ENCODE results near the gene CCS. TPM values are rescaled to one million over a fixed set of nuclear protein-coding genes. Genes with fewer than 3 reads are reported as not detected.
"Not testable (repeated sequence)": the region's sequence is repeated elsewhere in the genome, so short reads cannot be mapped to it uniquely, and the experiment has no call there.

Gene CCS
- total RNA-seq, 1 donor from 2014 or later, result 26.8 TPM

GRCh38 chr11:66585447-66585846 is 7.5 kb upstream of the CCS start:
- intact Hi-C loops (cut with micrococcal nuclease); DNase-seq; ATAC-seq: not testable (repeated sequence)

- ATAC-seq, result no peak
- intact Hi-C loops (cut with micrococcal nuclease), result no loop called here
- DNase-seq, result no peak
Observed at GRCh38 chr11:66586136-66586535, 6.8 kb upstream of the CCS start.

GRCh38 chr11:66589315-66589714 is 3.7 kb upstream of the CCS start:
- intact Hi-C loops (cut with micrococcal nuclease); ATAC-seq; DNase-seq: not testable (repeated sequence)

GRCh38 chr11:66589996-66590675 is 2.8 kb upstream of the CCS start:
- intact Hi-C loops (cut with micrococcal nuclease), result no loop called here
- no peak for ATAC-seq

GRCh38 chr11:66591175-66591574 is 1.8 kb upstream of the CCS start:
- no peak for ATAC-seq
- DNase-seq, result no peak
- intact Hi-C loops (cut with micrococcal nuclease), result no loop called here

More at GRCh38 chr11:66589996-66590675, 2.8 kb upstream of the CCS start:
- DNase-seq, result no peak

- peak; percentile 2 for ATAC-seq
- DNase-seq, result no peak
- intact Hi-C loops (cut with micrococcal nuclease), result no loop called here
Observed at GRCh38 chr11:66593303-66593635, 284 bp downstream of the CCS start.

- ATAC-seq (no peak), DNase-seq (no peak)
- intact Hi-C loops (cut with micrococcal nuclease), result no loop called here
Observed at GRCh38 chr11:66593650-66594049, 665 bp downstream of the CCS start.

- peak; percentile 65 for ATAC-seq
- DNase-seq, result peak; percentile 60
- intact Hi-C loops (cut with micrococcal nuclease), result no loop called here
Observed at GRCh38 chr11:66595245-66595904, 2.4 kb downstream of the CCS start.

- ATAC-seq (no peak), DNase-seq (no peak)
- intact Hi-C loops (cut with micrococcal nuclease), result no loop called here
Observed at GRCh38 chr11:66598993-66599392, 6.0 kb downstream of the CCS start.

GRCh38 chr11:66600219-66600618 is 7.2 kb downstream of the CCS start:
- DNase-seq (no peak), ATAC-seq (no peak)
- intact Hi-C loops (cut with micrococcal nuclease), result no loop called here

- DNase-seq (no peak), ATAC-seq (peak; percentile 64)
- intact Hi-C loops (cut with micrococcal nuclease), result no loop called here
Observed at GRCh38 chr11:66600631-66601233, 7.7 kb downstream of the CCS start.

- no peak for ATAC-seq
- DNase-seq, result no peak
- intact Hi-C loops (cut with micrococcal nuclease), result no loop called here
Observed at GRCh38 chr11:66603072-66603471, 10.1 kb downstream of the CCS start.

- intact Hi-C loops (cut with micrococcal nuclease), result no loop called here
- DNase-seq (no peak), ATAC-seq (no peak)
Observed at GRCh38 chr11:66604155-66604554, 11.2 kb downstream of the CCS start.

- intact Hi-C loops (cut with micrococcal nuclease); DNase-seq; ATAC-seq: not testable (repeated sequence)
Observed at GRCh38 chr11:66606608-66607007, 13.6 kb downstream of the CCS start.

- DNase-seq (peak; percentile 63), ATAC-seq (peak; percentile 78)
- intact Hi-C loops (cut with micrococcal nuclease), result no loop called here
Observed at GRCh38 chr11:66607126-66607834, 14.3 kb downstream of the CCS start.

GRCh38 chr11:66609721-66610617 is 17.0 kb downstream of the CCS start:
- no peak for DNase-seq
- intact Hi-C loops (cut with micrococcal nuclease), result no loop called here
- no peak for ATAC-seq

GRCh38 chr11:66612458-66612857 is 19.5 kb downstream of the CCS start:
- DNase-seq (no peak), ATAC-seq (no peak)
- intact Hi-C loops (cut with micrococcal nuclease), result no loop called here

GRCh38 chr11:66614073-66614472 is 21.1 kb downstream of the CCS start:
- ATAC-seq (no peak), DNase-seq (no peak)
- intact Hi-C loops (cut with micrococcal nuclease), result no loop called here

Measured in left ventricle myocardium superior (tissue), 1 donor.